ENCODE data around the gene HOXB3. TPM values are rescaled to one million over a fixed set of nuclear protein-coding genes. Genes with fewer than 3 reads are reported as not detected.

The HOXB3 gene
- total and polyA plus RNA-seq, 10 donors = 3.6 to 23.1 (median 8.8) TPM

- Histone ChIP-seq H3K4me1 (peaks cover 21 to 69% (median 56%) of the 10 kb centered on the region in 6 donors), H3K4me3 (peak within 1 kb of the TSS in 3 of 8 donors; percentile 13 to 49 (median 15)), H3K27ac (no peak within 1 kb of the TSS), H3K27me3 (replicated peaks in 1 of 7) (peaks cover 26 to 100% (median 99%) of the 10 kb centered on the region in 7 donors), H3K36me3 (no peaks in the 10 kb centered on the region), H3K9me3 (no peaks in the 10 kb centered on the region)
- DNase-seq = no peak
- WGBS, 5 donors = 15 to 19% (median 18%) methylated on average over 41 of the region's 41 CpGs
- TF ChIP-seq CTCF (IDR thresholded peaks at IDR 0.05 in 8 of 11, conservative IDR thresholded peaks at IDR 0.05 in 3 of 11) (no peak), POLR2AphosphoS5 (IDR thresholded peaks at IDR 0.05) (no peak), POLR2A (IDR thresholded peaks at IDR 0.05) (no peak)
- intact Hi-C loops (cut with DNase I; ENCODE audit: low total_unique reads) = loop anchor here (10.0 kb wide), 1 partner anchor 461 kb away; no protein-coding TSS in a partner anchor
These were observed 25.3 kb upstream of the HOXB3 start, which contains the start of gene HOXB8 for GRCh38 chr17:48615047-48615962. HOXB8 (minus strand) TSS chr17:48615292; CDS start chr17:48614704, 588 bp downstream.

GRCh38 chr17:48613862-48614694, 24.0 kb upstream of the HOXB3 start:
- Histone ChIP-seq H3K36me3 (no peaks in the 10 kb centered on the region), H3K27me3 (replicated peaks in 1 of 7) (peaks cover 21 to 100% (median 99%) of the 10 kb centered on the region in 7 donors), H3K27ac (no peak overlapping the region), H3K9me3 (no peaks in the 10 kb centered on the region), H3K4me1 (peaks cover 21 to 76% (median 64%) of the 10 kb centered on the region in 6 donors), H3K4me3 (peak overlapping the region in 3 of 8 donors; percentile 13 to 85 (median 15))
- 2 to 5% (median 4%) methylated on average over 30 to 55 of the region's 55 CpGs for WGBS, 5 donors
- DNase-seq = no peak
- no peak for TF ChIP-seq POLR2A (IDR thresholded peaks at IDR 0.05)
- TF ChIP-seq POLR2AphosphoS5 (IDR thresholded peaks at IDR 0.05) = peak in 1 of 3 donors; percentile 51
- peak in 1 of 11 experiments; percentile 7 for TF ChIP-seq CTCF (IDR thresholded peaks at IDR 0.05 in 8 of 11, conservative IDR thresholded peaks at IDR 0.05 in 3 of 11)
- intact Hi-C loops (cut with DNase I; ENCODE audit: low total_unique reads) = loop anchor here (10.0 kb wide), 1 partner anchor 459 kb away; no protein-coding TSS in a partner anchor

GRCh38 chr17:48612854-48613691, 23.0 kb upstream of the HOXB3 start:
- no peak for TF ChIP-seq POLR2A (IDR thresholded peaks at IDR 0.05)
- peak in 6 of 11 experiments; percentile 8 to 54 (median 26) for TF ChIP-seq CTCF (IDR thresholded peaks at IDR 0.05 in 8 of 11, conservative IDR thresholded peaks at IDR 0.05 in 3 of 11)
- no peak for TF ChIP-seq POLR2AphosphoS5 (IDR thresholded peaks at IDR 0.05)
- intact Hi-C loops (cut with DNase I; ENCODE audit: low total_unique reads) = loop anchor here (10.0 kb wide), 1 partner anchor 458 kb away; no protein-coding TSS in a partner anchor
- no peak overlapping the region for H3K27ac ChIP-seq
- H3K4me3 ChIP-seq = peak overlapping the region in 6 of 8 donors; percentile 17 to 85 (median 63)
- peaks cover 19 to 100% (median 92%) of the 10 kb centered on the region in 7 donors for H3K27me3 ChIP-seq (replicated peaks in 1 of 7)
- peak; percentile 47 for DNase-seq
- peaks cover 14 to 66% (median 56%) of the 10 kb centered on the region in 6 donors for H3K4me1 ChIP-seq
- WGBS, 5 donors = 1 to 3% (median 2%) methylated on average over 47 to 67 of the region's 67 CpGs
- H3K36me3 ChIP-seq = no peaks in the 10 kb centered on the region
- H3K9me3 ChIP-seq = no peaks in the 10 kb centered on the region

Data from spleen (tissue), 11 donors.